ENCODE results near the gene TNP1. TPM values are rescaled to one million over a fixed set of nuclear protein-coding genes. Genes with fewer than 3 reads are reported as not detected.

Gene TNP1
- total RNA-seq, 1 donor from 2014 or later, result not detected

GRCh38 chr2:216833061-216833460 is 26.8 kb downstream of the TNP1 start:
- Histone ChIP-seq H3K27ac (replicated peaks) (peak overlapping the region; percentile 63), H3K4me1 (peaks cover 24% of the 10 kb centered on the region), H3K36me3 (no peaks in the 10 kb centered on the region), H3K4me3 (no peak overlapping the region), H3K27me3 (ENCODE audit: low read depth) (no peaks in the 10 kb centered on the region), H3K9me3 (replicated peaks) (no peaks in the 10 kb centered on the region)
- intact Hi-C loops (cut with micrococcal nuclease), result no loop called here
- TF ChIP-seq, protein P1, sequence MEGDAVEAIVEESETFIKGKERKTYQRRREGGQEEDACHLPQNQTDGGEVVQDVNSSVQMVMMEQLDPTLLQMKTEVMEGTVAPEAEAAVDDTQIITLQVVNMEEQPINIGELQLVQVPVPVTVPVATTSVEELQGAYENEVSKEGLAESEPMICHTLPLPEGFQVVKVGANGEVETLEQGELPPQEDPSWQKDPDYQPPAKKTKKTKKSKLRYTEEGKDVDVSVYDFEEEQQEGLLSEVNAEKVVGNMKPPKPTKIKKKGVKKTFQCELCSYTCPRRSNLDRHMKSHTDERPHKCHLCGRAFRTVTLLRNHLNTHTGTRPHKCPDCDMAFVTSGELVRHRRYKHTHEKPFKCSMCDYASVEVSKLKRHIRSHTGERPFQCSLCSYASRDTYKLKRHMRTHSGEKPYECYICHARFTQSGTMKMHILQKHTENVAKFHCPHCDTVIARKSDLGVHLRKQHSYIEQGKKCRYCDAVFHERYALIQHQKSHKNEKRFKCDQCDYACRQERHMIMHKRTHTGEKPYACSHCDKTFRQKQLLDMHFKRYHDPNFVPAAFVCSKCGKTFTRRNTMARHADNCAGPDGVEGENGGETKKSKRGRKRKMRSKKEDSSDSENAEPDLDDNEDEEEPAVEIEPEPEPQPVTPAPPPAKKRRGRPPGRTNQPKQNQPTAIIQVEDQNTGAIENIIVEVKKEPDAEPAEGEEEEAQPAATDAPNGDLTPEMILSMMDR (IDR thresholded peaks at IDR 0.05; ENCODE audit: borderline replicate concordance), result no peak
- peak; percentile 32 for DNase-seq

DNA sequence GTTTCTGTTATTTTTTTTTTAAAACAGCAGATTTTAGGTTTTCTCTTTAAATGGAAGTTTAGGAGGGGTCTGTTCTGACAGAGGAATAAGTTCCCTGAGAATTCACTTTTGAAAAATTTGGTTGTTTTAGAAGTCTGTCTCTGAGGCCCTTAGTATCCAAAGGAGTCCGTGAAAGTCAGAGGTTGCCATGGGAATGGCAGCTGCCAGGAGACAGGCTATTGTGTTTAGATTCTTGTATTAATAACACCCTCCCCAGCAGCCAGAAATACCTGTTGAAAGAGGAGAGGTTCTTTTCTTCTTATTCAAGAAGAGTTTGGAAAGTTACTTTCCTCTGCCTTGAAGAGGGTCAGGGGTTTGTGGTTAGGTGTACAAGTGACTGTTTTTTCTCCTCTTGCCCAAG is 29.5 kb downstream of the TNP1 start:
- no peak overlapping the region for H3K27ac ChIP-seq (replicated peaks)
- no peaks in the 10 kb centered on the region for H3K36me3 ChIP-seq
- TF ChIP-seq, protein P1 (IDR thresholded peaks at IDR 0.05; ENCODE audit: borderline replicate concordance), result no peak
- intact Hi-C loops (cut with micrococcal nuclease), result no loop called here
- DNase-seq, result no peak
- H3K9me3 ChIP-seq (replicated peaks), result no peaks in the 10 kb centered on the region
- H3K4me1 ChIP-seq, result peaks cover 38% of the 10 kb centered on the region
- no peak overlapping the region for H3K4me3 ChIP-seq
- H3K27me3 ChIP-seq (ENCODE audit: low read depth), result no peaks in the 10 kb centered on the region

DNA sequence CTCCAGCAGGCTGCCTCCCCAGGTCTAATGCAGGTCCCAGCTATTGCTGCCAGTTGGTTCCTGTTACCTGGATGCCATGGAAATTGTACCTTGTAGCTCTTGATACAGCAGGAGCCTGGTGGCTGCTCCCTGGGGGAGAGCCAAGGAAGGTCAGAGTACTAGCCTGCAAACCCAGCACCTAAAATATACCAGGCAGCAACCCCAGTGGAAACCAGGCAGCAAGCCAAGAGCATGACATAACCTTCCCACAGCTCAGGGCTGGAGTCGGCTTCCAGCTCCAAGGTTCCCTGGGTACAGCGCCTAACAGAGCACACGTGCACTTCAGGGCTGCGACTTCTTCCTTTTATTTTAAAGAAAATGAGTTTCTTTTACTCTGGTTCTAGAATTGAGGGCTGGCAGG is 30.3 kb downstream of the TNP1 start:
- intact Hi-C loops (cut with micrococcal nuclease), result no loop called here
- H3K9me3 ChIP-seq (replicated peaks), result no peaks in the 10 kb centered on the region
- H3K36me3 ChIP-seq, result no peaks in the 10 kb centered on the region
- H3K27ac ChIP-seq (replicated peaks), result peak overlapping the region; percentile 68
- TF ChIP-seq, protein P1 (IDR thresholded peaks at IDR 0.05; ENCODE audit: borderline replicate concordance), result no peak
- H3K27me3 ChIP-seq (ENCODE audit: low read depth), result no peaks in the 10 kb centered on the region
- H3K4me3 ChIP-seq, result no peak overlapping the region
- peaks cover 38% of the 10 kb centered on the region for H3K4me1 ChIP-seq
- DNase-seq, result peak; percentile 87

DNA sequence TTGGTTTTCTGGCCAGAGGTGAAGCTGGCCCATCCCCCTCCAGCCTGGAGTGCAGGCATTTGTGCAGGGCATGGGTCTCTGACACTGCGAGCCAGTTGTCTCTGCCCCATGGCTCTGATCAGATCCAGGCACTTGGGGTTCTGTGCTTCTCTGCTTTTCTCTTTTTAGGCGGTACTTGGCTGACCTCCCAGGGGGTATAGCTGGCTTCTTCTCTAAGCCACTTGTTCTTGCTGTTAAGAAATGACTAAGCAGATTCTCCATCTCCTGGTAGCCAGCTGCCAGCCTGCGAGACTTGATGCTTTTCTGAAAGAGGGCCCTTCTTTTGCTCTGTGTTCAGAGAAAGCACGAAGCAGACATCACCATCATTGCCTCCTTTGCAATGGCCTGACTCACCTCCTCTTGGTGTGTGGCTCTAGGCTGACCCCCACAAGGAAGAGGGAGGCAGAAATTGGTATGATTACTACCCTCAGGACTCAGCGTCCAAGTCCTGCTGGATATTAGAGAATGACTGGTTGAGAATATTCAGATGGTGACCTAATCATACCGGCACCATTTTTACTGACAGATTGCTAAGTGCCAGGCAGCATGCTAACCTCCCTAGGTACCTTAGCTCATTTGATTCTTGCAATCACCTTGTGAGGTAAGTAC is 32.7 kb downstream of the TNP1 start:
- Histone ChIP-seq H3K36me3 (no peaks in the 10 kb centered on the region), H3K27me3 (ENCODE audit: low read depth) (no peaks in the 10 kb centered on the region), H3K4me3 (no peak overlapping the region), H3K9me3 (replicated peaks) (no peaks in the 10 kb centered on the region), H3K4me1 (peaks cover 38% of the 10 kb centered on the region), H3K27ac (replicated peaks) (no peak overlapping the region)
- TF ChIP-seq, protein P1 (IDR thresholded peaks at IDR 0.05; ENCODE audit: borderline replicate concordance), result no peak
- intact Hi-C loops (cut with micrococcal nuclease), result no loop called here
- no peak for DNase-seq

DNA sequence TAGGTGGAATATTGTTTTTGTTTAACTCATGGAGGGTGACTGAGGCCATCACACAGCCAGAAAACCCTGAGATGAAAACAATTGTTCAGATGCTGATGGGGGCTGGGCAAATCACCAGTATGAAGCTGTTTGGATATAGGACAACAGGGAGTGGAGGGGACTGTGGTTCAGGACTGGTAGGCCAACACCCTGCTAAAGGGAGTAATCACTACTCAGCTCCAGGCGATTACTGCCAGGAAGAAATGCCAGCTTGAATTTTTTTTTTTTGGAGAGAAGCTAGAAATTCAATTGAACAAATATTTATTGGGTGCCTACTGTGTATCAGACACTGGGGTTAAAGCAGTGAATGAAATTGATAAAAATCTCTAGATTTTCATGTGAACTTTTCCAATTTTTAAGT is 37.4 kb downstream of the TNP1 start:
- Histone ChIP-seq H3K27me3 (ENCODE audit: low read depth) (no peaks in the 10 kb centered on the region), H3K4me1 (peaks cover 15% of the 10 kb centered on the region), H3K36me3 (no peaks in the 10 kb centered on the region), H3K9me3 (replicated peaks) (no peaks in the 10 kb centered on the region), H3K4me3 (no peak overlapping the region), H3K27ac (replicated peaks) (no peak overlapping the region)
- no peak for DNase-seq
- intact Hi-C loops (cut with micrococcal nuclease), result no loop called here
- TF ChIP-seq, protein P1 (IDR thresholded peaks at IDR 0.05; ENCODE audit: borderline replicate concordance), result no peak
